HCT116 (cell line): ENCODE results near the gene ERN1. TPM values are rescaled to one million over a fixed set of nuclear protein-coding genes. Genes with fewer than 3 reads are reported as not detected.

Source experiments
- ATAC-seq: fragments of 200-7000 bp; cut with Tn5 transposase; 2 replicates; pipeline ENCODE4 v1.9.1; 2020; ENCODE audit warnings: mild to moderate bottlenecking, moderate library complexity
- BruUV-seq: library from RNA; stranded (reverse); fragments of 400-500 nt; replicated peaks from 2 replicates; lab custom pipeline; 2021; lab: Mats Ljungman, UMichigan
- CTCF ChIA-PET: fragments of 300-600 bp; sonication (Branson Sonifier 250); formaldehyde crosslinking; loops from one replicate; lab custom pipeline; 2021; ENCODE audit warnings: antibody characterized with exemption; lab: Charles Lee
- POLR2A ChIA-PET: fragments of 300-600, 350-600 bp; sonication (Branson Sonifier 250); formaldehyde crosslinking; loops from one replicate; lab custom pipeline; 2021; ENCODE audit warnings: antibody characterized with exemption; lab: Charles Lee
- RAD21 ChIA-PET, 2 experiments: fragments of 300-600 bp; sonication (Branson Sonifier 250); formaldehyde crosslinking; loops; one replicate each; lab custom pipeline; 2023; ENCODE audit warnings: low total read pairs in 2 of 2; ENCODE audit not compliant: uncharacterized antibody in 2 of 2, unreplicated experiment in 2 of 2, low non-redundant PET in 1 of 2; lab: Charles Lee
- DNase-seq: peaks from one replicate; pipeline ENCODE4 v3.0.0-alpha.2; 2010; ENCODE audit warnings: low read depth, low spot score
- H2AFZ ChIP-seq: fragments of 200-600 bp; shearing (Covaris generic), sonication (generic); 2 replicates; pipeline ENCODE4 v1.6.1; 2017; ENCODE audit warnings: low read depth, mixed run types, mixed read lengths, antibody characterized with exemption, low read length; ENCODE audit not compliant: poor library complexity, severe bottlenecking
- H3K27ac ChIP-seq: 2 replicates; pipeline ENCODE4 v1.5.1; 2012; ENCODE audit warnings: low read depth, low read length
- H3K27me3 ChIP-seq: fragments of 200-600 bp; sonication (generic); 2 replicates; pipeline ENCODE4 v1.6.1; 2016; ENCODE audit warnings: mixed run types, low read length, mixed read lengths; ENCODE audit not compliant: insufficient read depth
- H3K36me3 ChIP-seq, 2 experiments: fragments of 200-500 bp in 1 of 2; fragments of 200-600 bp in 1 of 2; sonication (Bioruptor generic) in 1 of 2; sonication (generic) in 1 of 2; 2 replicates each; pipeline versions ENCODE4 v1.5.1 to v1.6.1; 2014 to 2016; ENCODE audit warnings: low read length in 2 of 2, inconsistent platforms in 1 of 2, mixed read lengths in 1 of 2, mixed run types in 1 of 2; ENCODE audit not compliant: insufficient read depth in 2 of 2, control insufficient read depth in 1 of 2
- H3K4me1 ChIP-seq, 2 experiments: fragments of 200-600 bp in 1 of 2; sonication (generic) in 1 of 2; 2 replicates each; pipeline versions ENCODE4 v1.5.1 to v1.6.1; 2012 to 2017; ENCODE audit warnings: low read length in 2 of 2, inconsistent platforms in 1 of 2, mild to moderate bottlenecking in 1 of 2, mixed read lengths in 1 of 2, mixed run types in 1 of 2, moderate library complexity in 1 of 2; ENCODE audit not compliant: insufficient read depth in 2 of 2, control insufficient read depth in 1 of 2
- H3K4me2 ChIP-seq: fragments of 200-600 bp; sonication (generic); 2 replicates; pipeline ENCODE4 v1.6.1; 2017; ENCODE audit warnings: mixed run types, low read length, mixed read lengths
- H3K4me3 ChIP-seq, 2 experiments: fragments of 200-600 bp in 1 of 2; sonication (generic) in 1 of 2; replicated peaks in 1 of 2; 2 replicates each; pipeline ENCODE4 v1.5.1; 2011 to 2016; ENCODE audit warnings: low read length in 2 of 2, control low read depth in 1 of 2, low read depth in 1 of 2, mild to moderate bottlenecking in 1 of 2, mixed read lengths in 1 of 2, mixed run types in 1 of 2
- H3K79me2 ChIP-seq: fragments of 200-600 bp; sonication (generic); 2 replicates; pipeline ENCODE4 v1.6.1; 2017; ENCODE audit warnings: mild to moderate bottlenecking, mixed run types, low read length, moderate library complexity, mixed read lengths; ENCODE audit not compliant: insufficient read depth
- H3K9ac ChIP-seq: fragments of 200-600 bp; sonication (generic); 2 replicates; pipeline ENCODE4 v1.6.1; 2016; ENCODE audit warnings: low read length, mixed read lengths
- H3K9me2 ChIP-seq: fragments of 200-600 bp; sonication (generic), shearing (Covaris generic); 2 replicates; pipeline ENCODE4 v1.6.1; 2017; ENCODE audit warnings: mixed run types, mild to moderate bottlenecking, moderate library complexity; ENCODE audit not compliant: insufficient read depth
- H3K9me3 ChIP-seq, 2 experiments: fragments of 200-500 bp in 1 of 2; fragments of 200-600 bp in 1 of 2; sonication (Bioruptor generic) in 1 of 2; sonication (generic) in 1 of 2; 2 replicates each; pipeline ENCODE4 v1.6.1; 2014 to 2017; ENCODE audit warnings: low read length in 2 of 2, mixed read lengths in 2 of 2, inconsistent platforms in 1 of 2, low read depth in 1 of 2, mild to moderate bottlenecking in 1 of 2, mixed run types in 1 of 2, moderate library complexity in 1 of 2; ENCODE audit not compliant: control insufficient read depth in 1 of 2, insufficient read depth in 1 of 2
- H4K20me1 ChIP-seq: fragments of 200-600 bp; sonication (generic), shearing (Covaris generic); 2 replicates; pipeline ENCODE4 v1.6.1; 2017; ENCODE audit warnings: mixed run types, mild to moderate bottlenecking, moderate library complexity; ENCODE audit not compliant: insufficient read depth
- ATF3 ChIP-seq: IDR thresholded peaks from 2 replicates; pipeline ENCODE4 v1.6.1; 2012
- CBX3 ChIP-seq: IDR thresholded peaks from 2 replicates; pipeline ENCODE4 v1.6.1; 2012; ENCODE audit warnings: low read depth
- CEBPB ChIP-seq: IDR thresholded peaks from 2 replicates; pipeline ENCODE4 v1.6.1; 2012; ENCODE audit warnings: low read depth
- CTCF ChIP-seq, 3 experiments: fragments of 200-600 bp in 1 of 3; sonication (generic) in 1 of 3; IDR thresholded peaks in 2 of 3; conservative IDR thresholded peaks in 1 of 3; 2 replicates each; pipeline ENCODE4 v1.5.1; 2012 to 2017; ENCODE audit warnings: low read depth in 2 of 3, low read length in 2 of 3, antibody characterized with exemption in 1 of 3, borderline replicate concordance in 1 of 3, control low read depth in 1 of 3, mild to moderate bottlenecking in 1 of 3, mixed read lengths in 1 of 3, mixed run types in 1 of 3, moderate library complexity in 1 of 3; ENCODE audit not compliant: insufficient read depth in 1 of 3
- EGR1 ChIP-seq: IDR thresholded peaks from 2 replicates; pipeline ENCODE4 v1.6.1; 2012; ENCODE audit warnings: low read depth
- ELF1 ChIP-seq: IDR thresholded peaks from 2 replicates; pipeline ENCODE4 v1.6.1; 2012; ENCODE audit warnings: low read depth, borderline replicate concordance
- EZH2 ChIP-seq: fragments of 200-600 bp; sonication (generic); IDR thresholded peaks from 2 replicates; pipeline ENCODE4 v1.6.1; 2017; ENCODE audit warnings: antibody characterized with exemption, mixed run types
- EZH2phosphoT487 ChIP-seq: fragments of 200-600 bp; IDR thresholded peaks from 2 replicates; pipeline ENCODE4 v1.6.1; 2018; ENCODE audit warnings: antibody characterized with exemption, borderline replicate concordance
- FOSL1 ChIP-seq: IDR thresholded peaks from 2 replicates; pipeline ENCODE4 v1.6.1; 2012; ENCODE audit warnings: low read depth
- MAX ChIP-seq: IDR thresholded peaks from 2 replicates; pipeline ENCODE4 v1.6.1; 2012
- POLR2A ChIP-seq: IDR thresholded peaks from 2 replicates; pipeline ENCODE4 v1.7.0; 2011; ENCODE audit warnings: borderline replicate concordance; ENCODE audit not compliant: insufficient read depth, insufficient read length; ENCODE audit errors: extremely low read depth
- RAD21 ChIP-seq: IDR thresholded peaks from 2 replicates; pipeline ENCODE4 v1.6.1; 2012; ENCODE audit warnings: low read depth, mild to moderate bottlenecking
- REST ChIP-seq: IDR thresholded peaks from 2 replicates; pipeline ENCODE4 v1.6.1; 2012; ENCODE audit warnings: low read depth
- SP1 ChIP-seq: IDR thresholded peaks from 2 replicates; pipeline ENCODE4 v1.6.1; 2012; ENCODE audit warnings: low read depth
- SRF ChIP-seq: IDR thresholded peaks from 2 replicates; pipeline ENCODE4 v1.6.1; 2012; ENCODE audit warnings: low read depth
- TCF7L2 ChIP-seq: IDR thresholded peaks from 2 replicates; pipeline ENCODE4 v1.7.0; 2011; ENCODE audit warnings: borderline replicate concordance, inconsistent platforms; ENCODE audit not compliant: insufficient read depth, insufficient read length; ENCODE audit errors: extremely low read depth
- YY1 ChIP-seq: IDR thresholded peaks from 2 replicates; pipeline ENCODE4 v1.6.1; 2011; ENCODE audit warnings: low read length, low read depth, moderate library complexity, mild to moderate bottlenecking; ENCODE audit not compliant: insufficient replicate concordance; ENCODE audit errors: extremely low read depth
- ZFX ChIP-seq: fragments of 450-650 bp; IDR thresholded peaks from 2 replicates; pipeline ENCODE4 v1.6.1; 2017
- ZNF274 ChIP-seq: fragments of 200-500 bp; sonication (Bioruptor generic); IDR thresholded peaks from 2 replicates; pipeline ENCODE4 v1.6.1; 2014; ENCODE audit warnings: mild to moderate bottlenecking, low read depth, low read length, inconsistent platforms
- intact Hi-C: fragments of 100-400 bp; cut with micrococcal nuclease; formaldehyde crosslinking; loops from 2 replicates; pipeline ENCODE4 v1.10.0; 2022
- total RNA-seq: library from RNA; stranded (reverse); gene quantifications from one replicate; pipeline ENCODE4 v1.2.1, GENCODE V29; 2021; ENCODE audit not compliant: unreplicated experiment

ERN1 gene
- total RNA-seq, 1 experiment from 2014 or later, result 28.2 TPM

- Histone ChIP-seq H3K4me1 (peaks cover 18 to 36% of the 10 kb centered on the region in 2 experiments), H3K9me2 (no peaks in the 10 kb centered on the region), H3K4me3 (no peak overlapping the region), H3K79me2 (no peaks in the 10 kb centered on the region), H4K20me1 (no peaks in the 10 kb centered on the region), H2AFZ (no peak overlapping the region), H3K27me3 (no peaks in the 10 kb centered on the region), H3K9me3 (no peaks in the 10 kb centered on the region), H3K27ac (no peak overlapping the region), H3K36me3 (no peaks in the 10 kb centered on the region), H3K9ac (no peak overlapping the region), H3K4me2 (no peak overlapping the region)
- no peak for DNase-seq
- POLR2A ChIA-PET, result interaction anchor here (1.3 kb wide), 1 partner anchor 9 kb away, joined by 4 read pairs; no protein-coding TSS in a partner anchor
- CTCF ChIA-PET, result no interaction called here
- RAD21 ChIA-PET, result no interaction called here
- BruUV-seq, result no TSS peak
- no peak for ATAC-seq
- intact Hi-C loops, result no loop called here
- no peak for TF ChIP-seq ZNF274
- TF ChIP-seq REST, result no peak
- no peak for TF ChIP-seq EGR1
- TF ChIP-seq CBX3, result no peak
- no peak for TF ChIP-seq RAD21
- no peak for TF ChIP-seq EZH2
- TF ChIP-seq CTCF (IDR thresholded peaks at IDR 0.05 in 2 of 3, conservative IDR thresholded peaks at IDR 0.05 in 1 of 3; ENCODE audit: borderline replicate concordance in 1 of 3, insufficient read depth in 1 of 3, low read depth in 2 of 3, low read length in 2 of 3), result no peak
- TF ChIP-seq EZH2phosphoT487, result no peak
- no peak for TF ChIP-seq POLR2A
- no peak for TF ChIP-seq YY1
- no peak for TF ChIP-seq SP1
- TF ChIP-seq FOSL1, result no peak
- no peak for TF ChIP-seq SRF
- no peak for TF ChIP-seq MAX
- TF ChIP-seq CEBPB, result no peak
- TF ChIP-seq ZFX, result no peak
- no peak for TF ChIP-seq ATF3
- no peak for TF ChIP-seq TCF7L2
- TF ChIP-seq ELF1, result no peak
These were observed 38.4 kb downstream of the ERN1 start for GRCh38 chr17:64091571-64091970.
